DOHH2 (cell line): ENCODE data around the gene FHOD3.

Experiments
- EZH2phosphoT487 ChIP-seq: fragments of 200-600 bp; sonication (generic); IDR thresholded peaks from 2 replicates; pipeline ENCODE4 v1.6.1; 2017; ENCODE audit warnings: borderline replicate concordance, mild to moderate bottlenecking, antibody characterized with exemption, low read length, moderate library complexity, mixed read lengths
- TF ChIP-seq, protein P1 (sequence below): fragments of 200-600 bp; sonication (generic); IDR thresholded peaks from one replicate; pipeline ENCODE4 v1.5.1; 2014; ENCODE audit warnings: antibody characterized with exemption, mild to moderate bottlenecking, low read depth, low read length; ENCODE audit not compliant: poor library complexity, severe bottlenecking

DNA sequence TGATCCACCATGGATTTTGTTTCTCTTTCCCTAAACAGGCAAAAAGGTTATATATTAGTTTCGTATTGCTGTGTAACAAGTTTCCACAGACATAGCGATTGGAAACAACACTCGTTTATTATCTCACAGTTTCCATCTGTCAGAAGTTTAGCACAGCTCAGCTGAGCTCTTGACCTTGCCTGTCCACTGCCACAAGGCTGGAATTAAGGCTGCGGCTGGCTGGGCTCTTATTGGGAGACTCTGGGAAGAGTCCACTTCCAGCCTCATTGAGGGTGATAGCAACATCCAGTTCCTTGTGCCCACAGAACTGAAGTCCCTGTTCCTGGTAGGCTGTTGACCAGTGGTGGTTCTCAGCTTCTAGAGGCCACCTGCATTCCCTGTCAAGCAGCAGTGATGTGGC, 410.9 kb downstream of the FHOD3 start:
- TF ChIP-seq, protein P1, sequence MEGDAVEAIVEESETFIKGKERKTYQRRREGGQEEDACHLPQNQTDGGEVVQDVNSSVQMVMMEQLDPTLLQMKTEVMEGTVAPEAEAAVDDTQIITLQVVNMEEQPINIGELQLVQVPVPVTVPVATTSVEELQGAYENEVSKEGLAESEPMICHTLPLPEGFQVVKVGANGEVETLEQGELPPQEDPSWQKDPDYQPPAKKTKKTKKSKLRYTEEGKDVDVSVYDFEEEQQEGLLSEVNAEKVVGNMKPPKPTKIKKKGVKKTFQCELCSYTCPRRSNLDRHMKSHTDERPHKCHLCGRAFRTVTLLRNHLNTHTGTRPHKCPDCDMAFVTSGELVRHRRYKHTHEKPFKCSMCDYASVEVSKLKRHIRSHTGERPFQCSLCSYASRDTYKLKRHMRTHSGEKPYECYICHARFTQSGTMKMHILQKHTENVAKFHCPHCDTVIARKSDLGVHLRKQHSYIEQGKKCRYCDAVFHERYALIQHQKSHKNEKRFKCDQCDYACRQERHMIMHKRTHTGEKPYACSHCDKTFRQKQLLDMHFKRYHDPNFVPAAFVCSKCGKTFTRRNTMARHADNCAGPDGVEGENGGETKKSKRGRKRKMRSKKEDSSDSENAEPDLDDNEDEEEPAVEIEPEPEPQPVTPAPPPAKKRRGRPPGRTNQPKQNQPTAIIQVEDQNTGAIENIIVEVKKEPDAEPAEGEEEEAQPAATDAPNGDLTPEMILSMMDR: no peak
- no peak for TF ChIP-seq EZH2phosphoT487
